ENCODE results near the gene SPART. TPM values are rescaled to one million over a fixed set of nuclear protein-coding genes. Genes with fewer than 3 reads are reported as not detected.
A peak's percentile ranks its signal among the peaks of the same experiment; 100 is the strongest.

Gene SPART
- total and polyA plus RNA-seq, 8 donors, result 59.1 to 111 (median 91.9) TPM

DNA sequence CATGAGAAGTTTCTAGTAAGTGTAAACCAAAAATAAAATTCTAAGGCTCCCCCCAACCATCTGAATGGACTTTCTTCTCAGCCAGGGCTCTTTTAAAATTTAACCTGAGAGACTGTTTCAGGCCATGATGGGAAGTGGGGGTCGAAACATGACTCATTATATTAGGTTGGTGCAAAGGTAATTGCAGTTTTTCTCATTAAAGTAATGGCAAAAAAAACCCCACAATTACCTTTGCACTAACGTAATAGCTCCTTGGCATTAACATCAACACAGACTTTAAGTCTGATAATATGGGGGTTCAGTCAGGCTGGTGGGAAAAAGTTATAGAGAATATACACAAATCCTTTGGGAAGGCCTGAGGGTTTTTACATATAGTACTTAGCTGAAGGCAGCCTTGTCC is 9.4 kb upstream of the SPART start:
- Histone ChIP-seq H3K4me3 (no peak overlapping the region), H3K36me3 (no peaks in the 10 kb centered on the region), H3K9me3 (no peaks in the 10 kb centered on the region), H3K27me3 (no peaks in the 10 kb centered on the region), H3K27ac (no peak overlapping the region), H3K4me1 (no peaks in the 10 kb centered on the region)
- intact Hi-C loops (cut with DNase I), result no loop called here
- TF ChIP-seq, protein P1, sequence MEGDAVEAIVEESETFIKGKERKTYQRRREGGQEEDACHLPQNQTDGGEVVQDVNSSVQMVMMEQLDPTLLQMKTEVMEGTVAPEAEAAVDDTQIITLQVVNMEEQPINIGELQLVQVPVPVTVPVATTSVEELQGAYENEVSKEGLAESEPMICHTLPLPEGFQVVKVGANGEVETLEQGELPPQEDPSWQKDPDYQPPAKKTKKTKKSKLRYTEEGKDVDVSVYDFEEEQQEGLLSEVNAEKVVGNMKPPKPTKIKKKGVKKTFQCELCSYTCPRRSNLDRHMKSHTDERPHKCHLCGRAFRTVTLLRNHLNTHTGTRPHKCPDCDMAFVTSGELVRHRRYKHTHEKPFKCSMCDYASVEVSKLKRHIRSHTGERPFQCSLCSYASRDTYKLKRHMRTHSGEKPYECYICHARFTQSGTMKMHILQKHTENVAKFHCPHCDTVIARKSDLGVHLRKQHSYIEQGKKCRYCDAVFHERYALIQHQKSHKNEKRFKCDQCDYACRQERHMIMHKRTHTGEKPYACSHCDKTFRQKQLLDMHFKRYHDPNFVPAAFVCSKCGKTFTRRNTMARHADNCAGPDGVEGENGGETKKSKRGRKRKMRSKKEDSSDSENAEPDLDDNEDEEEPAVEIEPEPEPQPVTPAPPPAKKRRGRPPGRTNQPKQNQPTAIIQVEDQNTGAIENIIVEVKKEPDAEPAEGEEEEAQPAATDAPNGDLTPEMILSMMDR (IDR thresholded peaks at IDR 0.05), result no peak
- no peak for DNase-seq
- ATAC-seq, result no peak

GRCh38 chr13:36354842-36355623 is 8.8 kb upstream of the SPART start:
- TF ChIP-seq, protein P1 (IDR thresholded peaks at IDR 0.05), result no peak
- no peak for ATAC-seq
- intact Hi-C loops (cut with DNase I), result no loop called here

GRCh38 chr13:36353001-36353400 is 6.8 kb upstream of the SPART start:
- no peak overlapping the region for H3K4me3 ChIP-seq
- H3K4me1 ChIP-seq, result peaks cover 0 to under 1% of the 10 kb centered on the region in 2 donors
- intact Hi-C loops (cut with DNase I), result no loop called here
- H3K27me3 ChIP-seq, result no peaks in the 10 kb centered on the region
- TF ChIP-seq, protein P1 (IDR thresholded peaks at IDR 0.05), result no peak
- H3K27ac ChIP-seq, result no peak overlapping the region
- H3K9me3 ChIP-seq, result no peaks in the 10 kb centered on the region
- no peak for DNase-seq
- H3K36me3 ChIP-seq, result no peaks in the 10 kb centered on the region
- no peak for ATAC-seq

More at GRCh38 chr13:36354842-36355623, 8.8 kb upstream of the SPART start:
- Histone ChIP-seq H3K27ac (no peak overlapping the region), H3K4me3 (no peak overlapping the region), H3K36me3 (no peaks in the 10 kb centered on the region), H3K9me3 (no peaks in the 10 kb centered on the region), H3K27me3 (no peaks in the 10 kb centered on the region), H3K4me1 (no peaks in the 10 kb centered on the region)
- no peak for DNase-seq

DNA sequence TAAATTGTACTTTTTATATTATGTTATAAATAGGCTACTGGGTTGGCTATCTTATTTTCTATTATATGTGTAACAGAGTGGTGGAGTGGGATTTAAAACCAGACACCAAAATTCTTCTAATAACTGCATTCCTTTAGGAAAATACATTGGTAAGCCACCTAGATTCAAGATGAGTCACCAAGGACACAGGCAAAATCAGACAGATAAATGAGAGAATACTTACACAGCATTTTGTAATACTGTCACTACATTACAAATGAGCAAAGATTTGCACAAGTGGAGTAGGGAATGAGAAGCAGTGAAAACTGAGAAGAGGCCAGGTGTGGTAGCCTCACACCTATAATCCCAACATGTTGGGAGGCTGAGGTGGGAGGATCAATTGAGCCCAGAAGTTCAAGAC is 6.2 kb upstream of the SPART start:
- H3K9me3 ChIP-seq, result no peaks in the 10 kb centered on the region
- intact Hi-C loops (cut with DNase I), result no loop called here
- H3K27me3 ChIP-seq, result no peaks in the 10 kb centered on the region
- peaks cover 0 to 7% of the 10 kb centered on the region in 2 donors for H3K4me1 ChIP-seq
- ATAC-seq (no peak), DNase-seq (no peak)
- no peak overlapping the region for H3K27ac ChIP-seq
- TF ChIP-seq, protein P1 (IDR thresholded peaks at IDR 0.05), result no peak
- no peak overlapping the region for H3K4me3 ChIP-seq
- no peaks in the 10 kb centered on the region for H3K36me3 ChIP-seq

DNA sequence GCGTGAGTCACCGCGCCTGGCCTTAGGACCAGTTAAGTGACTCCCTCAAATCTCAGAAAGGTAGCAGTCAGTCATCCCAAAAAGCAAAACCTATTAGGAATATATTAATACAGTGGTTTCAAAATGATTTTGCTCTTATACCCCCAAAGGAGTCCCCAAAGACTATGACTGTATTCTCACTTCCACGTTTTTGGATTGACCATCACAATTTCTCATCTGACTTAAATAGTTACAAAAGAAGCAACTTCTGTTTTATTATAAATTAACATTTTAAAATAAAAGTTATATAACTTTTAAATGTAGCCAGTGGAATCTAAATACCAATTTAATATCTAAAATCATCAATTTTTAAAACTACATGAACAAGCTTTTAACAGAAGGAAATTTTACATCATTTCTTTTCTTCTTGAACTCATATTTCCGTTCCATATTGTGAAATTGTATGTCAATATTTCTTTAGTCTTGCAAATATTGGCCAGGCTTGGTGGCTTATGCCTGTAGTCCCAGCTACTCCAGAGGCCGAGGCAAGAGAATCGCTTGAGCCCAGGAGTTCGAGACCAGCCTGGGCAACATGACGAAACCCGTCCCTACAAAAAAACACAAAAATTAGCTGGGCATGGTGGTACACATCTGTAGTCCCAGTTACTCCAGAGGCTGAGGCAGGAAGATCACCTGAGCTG is 1.5 kb upstream of the SPART start:
- TF ChIP-seq, protein P1 (IDR thresholded peaks at IDR 0.05), result no peak
- Histone ChIP-seq H3K36me3 (no peaks in the 10 kb centered on the region), H3K4me1 (peaks cover 5 to 33% of the 10 kb centered on the region in 2 donors), H3K27ac (peak overlapping the region in 1 of 2 donors; percentile 98), H3K4me3 (no peak overlapping the region), H3K9me3 (no peaks in the 10 kb centered on the region), H3K27me3 (peaks cover 0 to 6% of the 10 kb centered on the region in 2 donors)
- intact Hi-C loops (cut with DNase I), result no loop called here
- DNase-seq (no peak), ATAC-seq (no peak)
